ENCODE data around the gene RTKN. TPM values are rescaled to one million over a fixed set of nuclear protein-coding genes. Genes with fewer than 3 reads are reported as not detected.
"Not testable (repeated sequence)": the region's sequence is repeated elsewhere in the genome, so short reads cannot be mapped to it uniquely, and the experiment has no call there.

RTKN gene
- total and polyA plus RNA-seq, 2 experiments from 2014 or later: 13.5 to 14.5 TPM

GRCh38 chr2:74424139-74424992 is 17.4 kb downstream of the RTKN start:
- Histone ChIP-seq H3K9me3 (ENCODE audit: low read depth) (no peaks in the 10 kb centered on the region), H3K27ac (no peak overlapping the region), H3K4me1 (ENCODE audit: insufficient read depth) (0 out of 2 replicates have a peak, but pooled peaks cover 6% of the 10 kb centered on the region), H3K79me2 (ENCODE audit: insufficient read depth) (no peaks in the 10 kb centered on the region), H3K27me3 (replicated peaks; ENCODE audit: insufficient read depth) (no peaks in the 10 kb centered on the region), H3K9me2 (ENCODE audit: insufficient read depth) (no peaks in the 10 kb centered on the region), H2AFZ (no peak overlapping the region), H3K9ac (no peak overlapping the region), H3K4me2 (ENCODE audit: unreplicated experiment) (no peak overlapping the region), H3K4me3 (no peak overlapping the region), H3F3A (ENCODE audit: insufficient read depth) (peaks cover 26% of the 10 kb centered on the region), H3K36me3 (ENCODE audit: low read depth) (peaks cover 3% of the 10 kb centered on the region; the same call in 1 of the 2 replicates), H4K20me1 (ENCODE audit: insufficient read depth) (no peaks in the 10 kb centered on the region)
- TF ChIP-seq EZH2 (IDR thresholded peaks at IDR 0.05; ENCODE audit: insufficient read depth, poor library complexity, severe bottlenecking): no peak
- no peak for TF ChIP-seq EZH2phosphoT487 (IDR thresholded peaks at IDR 0.05; ENCODE audit: insufficient read depth, low read depth)
- in situ Hi-C loops (cut with MboI): no loop called here
- 79 to 81% methylated on average over 5 of the region's 5 CpGs for WGBS, 2 experiments (ENCODE audit: low coverage in 1 of 2, low lambda C conversion rate in 2 of 2, missing lambda C conversion rate in 2 of 2)
- DNase-seq: no peak

DNA sequence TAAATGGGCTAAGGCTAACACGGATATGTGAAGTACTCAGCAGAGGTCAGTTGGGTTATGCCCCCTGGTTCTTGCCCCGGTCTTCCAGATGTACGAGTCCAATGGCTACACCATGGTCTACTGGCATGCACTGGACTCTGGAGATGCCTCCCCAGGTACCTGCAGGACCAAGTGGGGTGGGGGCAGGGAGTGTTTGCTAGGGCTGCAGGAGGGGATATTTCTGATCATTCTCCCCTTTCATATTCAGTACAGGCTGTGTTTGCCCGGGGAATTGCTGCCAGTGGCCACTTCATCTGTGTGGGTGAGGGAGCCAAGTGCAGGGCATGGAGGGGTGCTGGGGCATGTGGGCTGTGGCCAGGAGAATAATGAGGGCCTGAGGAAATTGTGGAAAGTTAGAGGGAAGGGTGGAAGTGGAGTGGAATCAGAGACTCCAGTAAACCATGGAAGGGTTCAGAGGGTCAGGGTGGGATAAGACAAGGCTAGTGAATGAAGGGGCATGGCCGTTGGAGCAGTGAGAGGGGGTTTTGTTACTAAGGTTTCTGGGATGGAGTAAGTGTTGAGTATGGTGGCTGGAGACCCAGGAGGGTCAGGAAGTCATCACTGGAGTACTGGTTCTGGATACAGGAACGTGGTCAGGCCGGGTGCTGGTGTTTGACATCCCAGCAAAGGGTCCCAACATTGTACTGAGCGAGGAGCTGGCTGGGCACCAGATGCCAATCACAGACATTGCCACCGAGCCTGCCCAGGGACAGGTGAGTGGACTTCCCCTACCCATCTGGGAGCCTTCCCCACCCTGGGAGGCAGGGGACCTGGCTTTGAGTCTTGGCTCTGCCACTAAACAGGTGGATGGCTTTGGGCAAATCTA is 18.3 kb downstream of the RTKN start:
- H3K9me2 ChIP-seq (ENCODE audit: insufficient read depth): no peaks in the 10 kb centered on the region
- no peaks in the 10 kb centered on the region for H3K27me3 ChIP-seq (replicated peaks; ENCODE audit: insufficient read depth)
- no peak overlapping the region for H3K4me3 ChIP-seq
- no peak overlapping the region for H3K27ac ChIP-seq
- H2AFZ ChIP-seq: no peak overlapping the region
- 0 out of 2 replicates have a peak, but pooled peaks cover 6% of the 10 kb centered on the region for H3K4me1 ChIP-seq (ENCODE audit: insufficient read depth)
- H3K9me3 ChIP-seq (ENCODE audit: low read depth): no peaks in the 10 kb centered on the region
- no peaks in the 10 kb centered on the region; the same call in 1 of the 2 replicates for H3K36me3 ChIP-seq (ENCODE audit: low read depth)
- no peak overlapping the region for H3K9ac ChIP-seq
- 81 to 86% methylated on average over 9 of the region's 9 CpGs for WGBS, 2 experiments (ENCODE audit: low coverage in 1 of 2, low lambda C conversion rate in 2 of 2, missing lambda C conversion rate in 2 of 2)
- H3K4me2 ChIP-seq (ENCODE audit: unreplicated experiment): no peak overlapping the region
- TF ChIP-seq EZH2phosphoT487 (IDR thresholded peaks at IDR 0.05; ENCODE audit: insufficient read depth, low read depth) (no peak), EZH2 (IDR thresholded peaks at IDR 0.05; ENCODE audit: insufficient read depth, poor library complexity, severe bottlenecking) (no peak)
- H4K20me1 ChIP-seq (ENCODE audit: insufficient read depth): no peaks in the 10 kb centered on the region
- DNase-seq: no peak
- H3K79me2 ChIP-seq (ENCODE audit: insufficient read depth): no peaks in the 10 kb centered on the region
- peaks cover 18% of the 10 kb centered on the region; the same call in 1 of the 2 replicates for H3F3A ChIP-seq (ENCODE audit: insufficient read depth)
- in situ Hi-C loops (cut with MboI): no loop called here

DNA sequence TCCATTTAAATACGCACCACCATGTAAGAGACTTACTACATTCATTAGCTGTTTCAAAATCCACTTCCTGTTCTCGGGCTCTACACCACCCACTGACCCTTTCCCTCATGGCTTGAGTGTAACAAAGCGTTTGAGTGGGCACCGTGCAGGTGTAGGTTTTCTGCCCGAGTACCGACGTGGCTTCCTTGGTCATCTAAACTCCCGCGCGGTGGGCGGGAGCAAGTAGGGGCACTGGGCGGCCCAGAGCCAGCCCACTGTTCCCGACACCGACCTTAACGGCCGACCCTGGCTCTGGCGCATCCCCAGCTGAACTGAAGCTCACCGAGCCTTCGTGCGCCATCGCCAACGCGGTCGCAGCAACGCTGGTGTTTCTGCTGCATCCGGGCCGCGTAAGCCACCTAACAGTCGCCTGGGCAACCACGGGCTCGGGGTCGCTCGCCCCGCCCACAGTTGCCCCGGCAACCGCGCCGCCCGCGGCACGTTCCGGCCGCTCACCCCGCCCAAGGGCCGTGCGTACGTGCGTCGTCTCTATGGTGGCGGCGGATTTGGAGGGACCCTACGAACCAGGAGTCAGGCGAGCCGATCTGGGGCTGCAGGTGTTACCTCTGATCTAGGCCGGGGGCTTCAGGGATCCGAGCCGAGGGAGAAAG is 20.4 kb downstream of the RTKN start, which contains the start of the genes C2orf81 and WDR54:
Gene C2orf81, minus strand, starts transcription at position 399 of the 650 bp plus-strand sequence. Its CDS starts 59 bp downstream, at position 340.
Gene WDR54, plus strand, starts transcription at position 510 of the 650 bp plus-strand sequence. CDS start 424 bp downstream, outside the sequence.
- Histone ChIP-seq H3K27me3 (replicated peaks; ENCODE audit: insufficient read depth) (no peaks in the 10 kb centered on the region), H3K4me1 (ENCODE audit: insufficient read depth) (0 out of 2 replicates have a peak, but pooled peaks cover 6% of the 10 kb centered on the region), H3K79me2 (ENCODE audit: insufficient read depth) (no peaks in the 10 kb centered on the region), H4K20me1 (ENCODE audit: insufficient read depth) (no peaks in the 10 kb centered on the region), H2AFZ (peak within 1 kb of the TSS; percentile 98), H3K9ac (peak within 1 kb of the TSS; percentile 86), H3K9me3 (ENCODE audit: low read depth) (no peaks in the 10 kb centered on the region), H3K9me2 (ENCODE audit: insufficient read depth) (no peaks in the 10 kb centered on the region), H3K4me2 (ENCODE audit: unreplicated experiment) (peak within 1 kb of the TSS; percentile 84), H3K36me3 (ENCODE audit: low read depth) (no peaks in the 10 kb centered on the region), H3K4me3 (peak within 1 kb of the TSS; percentile 84), H3F3A (ENCODE audit: insufficient read depth) (peaks cover 17% of the 10 kb centered on the region; the same call in 1 of the 2 replicates), H3K27ac (peak within 1 kb of the TSS; percentile 88)
- TF ChIP-seq EZH2 (IDR thresholded peaks at IDR 0.05; ENCODE audit: insufficient read depth, poor library complexity, severe bottlenecking) (no peak), EZH2phosphoT487 (IDR thresholded peaks at IDR 0.05; ENCODE audit: insufficient read depth, low read depth) (no peak)
- peak; percentile 97 for DNase-seq
- WGBS, 2 experiments (ENCODE audit: low coverage in 1 of 2, low lambda C conversion rate in 2 of 2, missing lambda C conversion rate in 2 of 2): 0 to 1% methylated on average over 56 to 57 of the region's 57 CpGs
- in situ Hi-C loops (cut with MboI): no loop called here

DNA sequence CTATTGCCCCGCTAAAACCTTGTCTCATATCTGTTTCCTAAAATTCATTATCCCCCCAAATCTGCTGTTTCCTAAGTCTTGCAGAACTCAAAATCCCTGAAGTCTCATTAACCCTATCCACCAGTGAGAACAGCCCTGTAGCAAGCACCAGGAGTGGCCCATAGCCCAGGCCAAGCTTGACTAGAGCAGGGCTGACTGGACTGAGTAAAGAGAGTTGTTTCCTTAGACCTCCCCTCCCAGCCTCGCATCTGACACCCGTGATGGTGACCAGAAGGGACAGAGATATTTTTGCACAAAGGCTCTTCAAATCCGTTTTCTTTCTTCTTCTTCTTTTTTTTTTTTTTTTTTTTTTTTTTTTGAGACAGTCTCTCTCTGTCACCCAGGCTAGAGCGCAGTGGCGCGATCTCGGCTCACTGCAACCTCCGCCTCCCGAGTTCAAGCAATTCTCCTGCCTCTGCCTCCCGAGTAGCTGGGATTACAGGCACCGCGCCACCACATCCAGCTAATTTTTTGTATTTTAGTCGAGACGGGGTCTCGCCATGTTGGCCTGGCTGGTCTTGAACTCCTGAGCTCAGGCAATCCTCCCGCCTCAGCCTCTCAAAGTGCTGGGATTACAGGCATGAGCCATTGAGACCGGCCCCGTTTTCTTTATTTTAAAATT is 21.2 kb downstream of the RTKN start:
- DNase-seq; H3K27me3 ChIP-seq (replicated peaks; ENCODE audit: insufficient read depth); H3K9me2 ChIP-seq (ENCODE audit: insufficient read depth); in situ Hi-C loops (cut with MboI); H3K36me3 ChIP-seq (ENCODE audit: low read depth); H3K4me1 ChIP-seq (ENCODE audit: insufficient read depth); H3K79me2 ChIP-seq (ENCODE audit: insufficient read depth); H4K20me1 ChIP-seq (ENCODE audit: insufficient read depth); H3K9me3 ChIP-seq (ENCODE audit: low read depth): not testable (repeated sequence)
- Histone ChIP-seq H3F3A (ENCODE audit: insufficient read depth) (peaks cover 17% of the 10 kb centered on the region; the same call in 1 of the 2 replicates), H3K27ac (peak overlapping the region; percentile 88), H3K9ac (peak overlapping the region; percentile 86), H3K4me3 (peak overlapping the region; percentile 84), H2AFZ (peak overlapping the region; percentile 98), H3K4me2 (ENCODE audit: unreplicated experiment) (peak overlapping the region; percentile 84)
- WGBS, 2 experiments (ENCODE audit: low coverage in 1 of 2, low lambda C conversion rate in 2 of 2, missing lambda C conversion rate in 2 of 2): 41 to 55% methylated on average over 13 to 19 of the region's 19 CpGs
